Measurements from ENCODE around the gene EPB41L5.

Gene EPB41L5

DNA sequence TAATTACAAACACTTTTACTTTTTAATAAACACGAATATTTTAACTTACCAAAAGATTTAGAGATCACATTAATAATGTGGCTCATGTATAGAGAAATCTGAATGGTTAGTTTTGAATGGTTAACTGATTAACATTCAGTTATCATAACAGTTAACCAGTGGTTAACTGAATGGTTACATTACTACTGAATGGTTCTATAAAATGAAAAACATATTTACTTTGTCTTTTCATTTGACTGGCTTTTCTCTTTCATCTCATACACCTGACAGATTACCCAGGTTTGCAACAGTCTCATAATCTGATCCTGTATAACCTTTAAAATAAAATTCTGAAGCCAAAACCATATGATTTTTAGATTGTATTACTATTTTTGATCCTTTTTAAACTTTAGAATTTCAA, 91.9 kb downstream of the EPB41L5 start:
- H2BK120ac ChIP-seq (ENCODE audit: low read depth, low read length) = no peak overlapping the region
- no peak overlapping the region for H3K23ac ChIP-seq (ENCODE audit: low read length in 2 of 2)
- no peak overlapping the region for H2AK5ac ChIP-seq (ENCODE audit: low read length, severe bottlenecking)
- H2BK12ac ChIP-seq (ENCODE audit: low read length in 2 of 2) = no peak overlapping the region
- H3K4me3 ChIP-seq (ENCODE audit: insufficient read depth in 1 of 2, low read depth in 1 of 2, low read length in 2 of 2) = no peak overlapping the region
- no peak overlapping the region for H2BK5ac ChIP-seq (ENCODE audit: low read depth, low read length, poor library complexity, severe bottlenecking)
- no peak overlapping the region for H4K8ac ChIP-seq (ENCODE audit: low read length)
- H3K27me3 ChIP-seq (ENCODE audit: control insufficient read depth in 1 of 2, insufficient read depth in 1 of 2, low read length in 2 of 2) = no peaks in the 10 kb centered on the region
- no peak overlapping the region for H3K14ac ChIP-seq (ENCODE audit: low read length in 2 of 2)
- H3K9ac ChIP-seq (ENCODE audit: low read length) = no peak overlapping the region
- WGBS = no CpG with 5 or more reads among the region's 1 CpG
- no peaks in the 10 kb centered on the region for H3K9me3 ChIP-seq (ENCODE audit: control insufficient read depth, low read length)
- no peak overlapping the region for H3K4ac ChIP-seq (ENCODE audit: low read depth in 1 of 2, low read length in 2 of 2)
- H2AFZ ChIP-seq (ENCODE audit: low read depth, low read length) = no peak overlapping the region
- no peaks in the 10 kb centered on the region for H3K36me3 ChIP-seq (ENCODE audit: control insufficient read depth in 1 of 2, insufficient read depth in 2 of 2, low read depth in 1 of 2, low read length in 2 of 2)
- no peak overlapping the region for H2BK15ac ChIP-seq (ENCODE audit: low read depth, poor library complexity, severe bottlenecking)
- no peak overlapping the region for H3K4me2 ChIP-seq (ENCODE audit: low read length, poor library complexity, severe bottlenecking)
- H3K4me1 ChIP-seq (ENCODE audit: control insufficient read depth, insufficient read depth, low read depth, low read length) = peaks cover 2% of the 10 kb centered on the region
- H3K79me1 ChIP-seq (replicated peaks; ENCODE audit: low read length, poor library complexity, severe bottlenecking) = peaks cover 2% of the 10 kb centered on the region
- H3K27ac ChIP-seq (ENCODE audit: low read length, poor library complexity, severe bottlenecking) = no peak overlapping the region
- H3K18ac ChIP-seq (ENCODE audit: low read depth in 1 of 2, low read length in 2 of 2) = no peak overlapping the region
- no peak overlapping the region for H4K91ac ChIP-seq (ENCODE audit: low read length)
- no peak for DNase-seq

DNA sequence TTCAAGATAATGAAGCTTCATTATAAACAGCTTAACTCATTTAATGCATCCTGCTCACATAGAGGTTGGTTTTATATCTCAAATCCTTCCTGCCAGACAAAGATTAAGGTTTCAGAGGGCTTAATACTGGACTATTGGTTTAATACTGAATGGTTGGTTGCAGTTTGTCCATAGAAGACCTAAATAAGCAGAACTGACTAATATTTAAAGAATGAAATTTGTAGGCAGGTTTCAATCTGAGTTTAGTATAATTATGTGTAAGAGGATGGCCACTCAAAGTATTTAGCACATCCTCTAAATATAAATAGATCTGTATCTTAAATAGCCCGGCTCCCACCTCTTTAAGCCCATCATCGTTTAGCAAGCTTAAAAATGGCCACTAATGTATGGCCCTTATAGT, 92.5 kb downstream of the EPB41L5 start:
- Histone ChIP-seq H3K9ac (ENCODE audit: low read length) (no peak overlapping the region), H3K18ac (ENCODE audit: low read depth in 1 of 2, low read length in 2 of 2) (no peak overlapping the region), H3K79me1 (replicated peaks; ENCODE audit: low read length, poor library complexity, severe bottlenecking) (peaks cover 2% of the 10 kb centered on the region), H2AFZ (ENCODE audit: low read depth, low read length) (no peak overlapping the region), H3K23ac (ENCODE audit: low read length in 2 of 2) (no peak overlapping the region), H4K91ac (ENCODE audit: low read length) (no peak overlapping the region), H4K8ac (ENCODE audit: low read length) (no peak overlapping the region), H2AK5ac (ENCODE audit: low read length, severe bottlenecking) (no peak overlapping the region), H3K27ac (ENCODE audit: low read length, poor library complexity, severe bottlenecking) (no peak overlapping the region), H2BK12ac (ENCODE audit: low read length in 2 of 2) (no peak overlapping the region), H3K27me3 (ENCODE audit: control insufficient read depth in 1 of 2, insufficient read depth in 1 of 2, low read length in 2 of 2) (no peaks in the 10 kb centered on the region), H3K14ac (ENCODE audit: low read length in 2 of 2) (no peak overlapping the region), H3K9me3 (ENCODE audit: control insufficient read depth, low read length) (no peaks in the 10 kb centered on the region), H3K4ac (ENCODE audit: low read depth in 1 of 2, low read length in 2 of 2) (no peak overlapping the region), H3K4me3 (ENCODE audit: insufficient read depth in 1 of 2, low read depth in 1 of 2, low read length in 2 of 2) (no peak overlapping the region), H2BK5ac (ENCODE audit: low read depth, low read length, poor library complexity, severe bottlenecking) (no peak overlapping the region), H2BK120ac (ENCODE audit: low read depth, low read length) (no peak overlapping the region), H3K36me3 (ENCODE audit: control insufficient read depth in 1 of 2, insufficient read depth in 2 of 2, low read depth in 1 of 2, low read length in 2 of 2) (no peaks in the 10 kb centered on the region), H3K4me1 (ENCODE audit: control insufficient read depth, insufficient read depth, low read depth, low read length) (peaks cover 2% of the 10 kb centered on the region), H3K4me2 (ENCODE audit: low read length, poor library complexity, severe bottlenecking) (no peak overlapping the region), H2BK15ac (ENCODE audit: low read depth, poor library complexity, severe bottlenecking) (no peak overlapping the region)
- no peak for DNase-seq
- no CpG with 5 or more reads among the region's 2 CpGs for WGBS

DNA sequence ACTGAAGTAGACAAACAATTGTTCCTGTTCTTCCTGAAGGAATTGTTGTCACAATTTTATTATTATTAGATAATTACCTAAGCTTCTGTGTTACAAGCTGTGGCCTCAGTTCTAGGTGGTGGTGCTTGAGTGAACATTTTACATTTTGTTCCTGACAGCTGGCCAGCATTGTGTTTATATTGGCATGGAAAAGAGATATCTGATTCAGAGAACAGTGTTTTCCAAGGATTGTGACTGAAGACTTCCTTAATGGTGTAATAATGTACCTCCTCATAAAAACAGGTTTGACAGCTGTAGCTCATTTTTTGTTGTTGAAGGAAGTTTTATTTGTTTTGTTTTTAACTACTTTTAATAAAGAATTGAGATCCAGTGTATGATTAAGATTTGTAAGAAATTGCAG, 95.2 kb downstream of the EPB41L5 start:
- H2BK120ac ChIP-seq (ENCODE audit: low read depth, low read length) = no peak overlapping the region
- no peak overlapping the region for H2AFZ ChIP-seq (ENCODE audit: low read depth, low read length)
- no peak overlapping the region for H2BK12ac ChIP-seq (ENCODE audit: low read length in 2 of 2)

DNA sequence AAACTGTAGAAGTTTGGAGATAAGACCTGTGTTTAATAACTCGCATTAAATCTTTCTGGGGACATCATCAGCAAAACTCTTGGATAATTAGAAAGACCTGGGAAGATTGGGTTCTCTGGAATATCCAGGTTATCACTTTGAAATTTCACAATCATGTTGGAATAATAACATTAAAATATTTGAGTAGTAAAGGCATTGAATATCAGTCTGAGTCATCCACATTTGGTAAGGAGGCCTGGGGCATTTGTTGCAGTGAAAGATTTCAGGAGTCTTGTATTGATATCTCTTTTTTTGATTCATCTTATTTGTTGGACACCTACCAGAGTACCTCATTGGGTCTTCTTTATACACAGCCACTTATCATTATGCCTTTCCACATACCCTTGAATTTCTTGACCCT, 95.9 kb downstream of the EPB41L5 start:
- no peaks in the 10 kb centered on the region for H3K36me3 ChIP-seq (ENCODE audit: control insufficient read depth in 1 of 2, insufficient read depth in 2 of 2, low read depth in 1 of 2, low read length in 2 of 2)
- no peak overlapping the region for H4K91ac ChIP-seq (ENCODE audit: low read length)
- 100% methylated on average over 1 of the region's 1 CpG for WGBS
- H3K23ac ChIP-seq (ENCODE audit: low read length in 2 of 2) = no peak overlapping the region
- H4K8ac ChIP-seq (ENCODE audit: low read length) = no peak overlapping the region
- no peak overlapping the region for H2AK5ac ChIP-seq (ENCODE audit: low read length, severe bottlenecking)
- peaks cover 2% of the 10 kb centered on the region for H3K4me1 ChIP-seq (ENCODE audit: control insufficient read depth, insufficient read depth, low read depth, low read length)
- no peaks in the 10 kb centered on the region for H3K9me3 ChIP-seq (ENCODE audit: control insufficient read depth, low read length)
- H3K27me3 ChIP-seq (ENCODE audit: control insufficient read depth in 1 of 2, insufficient read depth in 1 of 2, low read length in 2 of 2) = no peaks in the 10 kb centered on the region
- no peak overlapping the region for H2BK12ac ChIP-seq (ENCODE audit: low read length in 2 of 2)
- H3K4me2 ChIP-seq (ENCODE audit: low read length, poor library complexity, severe bottlenecking) = no peak overlapping the region
- H3K9ac ChIP-seq (ENCODE audit: low read length) = no peak overlapping the region
- no peak overlapping the region for H3K18ac ChIP-seq (ENCODE audit: low read depth in 1 of 2, low read length in 2 of 2)
- no peak overlapping the region for H3K4ac ChIP-seq (ENCODE audit: low read depth in 1 of 2, low read length in 2 of 2)
- H3K27ac ChIP-seq (ENCODE audit: low read length, poor library complexity, severe bottlenecking) = no peak overlapping the region
- H2AFZ ChIP-seq (ENCODE audit: low read depth, low read length) = no peak overlapping the region
- H3K79me1 ChIP-seq (replicated peaks; ENCODE audit: low read length, poor library complexity, severe bottlenecking) = peaks cover 2% of the 10 kb centered on the region
- DNase-seq = no peak
- H2BK15ac ChIP-seq (ENCODE audit: low read depth, poor library complexity, severe bottlenecking) = no peak overlapping the region
- no peak overlapping the region for H3K14ac ChIP-seq (ENCODE audit: low read length in 2 of 2)
- no peak overlapping the region for H2BK120ac ChIP-seq (ENCODE audit: low read depth, low read length)
- H2BK5ac ChIP-seq (ENCODE audit: low read depth, low read length, poor library complexity, severe bottlenecking) = no peak overlapping the region
- H3K4me3 ChIP-seq (ENCODE audit: insufficient read depth in 1 of 2, low read depth in 1 of 2, low read length in 2 of 2) = no peak overlapping the region

More for the DNA sequence above, 95.2 kb downstream of the EPB41L5 start:
- Histone ChIP-seq H3K4me3 (ENCODE audit: insufficient read depth in 1 of 2, low read depth in 1 of 2, low read length in 2 of 2) (no peak overlapping the region), H3K27ac (ENCODE audit: low read length, poor library complexity, severe bottlenecking) (no peak overlapping the region), H2AK5ac (ENCODE audit: low read length, severe bottlenecking) (no peak overlapping the region), H3K9me3 (ENCODE audit: control insufficient read depth, low read length) (no peaks in the 10 kb centered on the region), H2BK15ac (ENCODE audit: low read depth, poor library complexity, severe bottlenecking) (no peak overlapping the region), H3K23ac (ENCODE audit: low read length in 2 of 2) (no peak overlapping the region), H3K14ac (ENCODE audit: low read length in 2 of 2) (no peak overlapping the region), H4K8ac (ENCODE audit: low read length) (no peak overlapping the region), H3K18ac (ENCODE audit: low read depth in 1 of 2, low read length in 2 of 2) (no peak overlapping the region), H3K4me1 (ENCODE audit: control insufficient read depth, insufficient read depth, low read depth, low read length) (peaks cover 2% of the 10 kb centered on the region), H3K36me3 (ENCODE audit: control insufficient read depth in 1 of 2, insufficient read depth in 2 of 2, low read depth in 1 of 2, low read length in 2 of 2) (no peaks in the 10 kb centered on the region), H3K79me1 (replicated peaks; ENCODE audit: low read length, poor library complexity, severe bottlenecking) (peaks cover 2% of the 10 kb centered on the region), H3K4me2 (ENCODE audit: low read length, poor library complexity, severe bottlenecking) (no peak overlapping the region), H2BK5ac (ENCODE audit: low read depth, low read length, poor library complexity, severe bottlenecking) (no peak overlapping the region), H4K91ac (ENCODE audit: low read length) (no peak overlapping the region), H3K4ac (ENCODE audit: low read depth in 1 of 2, low read length in 2 of 2) (no peak overlapping the region), H3K27me3 (ENCODE audit: control insufficient read depth in 1 of 2, insufficient read depth in 1 of 2, low read length in 2 of 2) (no peaks in the 10 kb centered on the region), H3K9ac (ENCODE audit: low read length) (no peak overlapping the region)
- peak; percentile 53 for DNase-seq

Measured in mesenchymal stem cell (in vitro differentiated cells and primary cell).